Neural cell (in vitro differentiated cells): ENCODE results near the gene H6PD. TPM values are rescaled to one million over a fixed set of nuclear protein-coding genes. Genes with fewer than 3 reads are reported as not detected.

Experiments
- H2AFZ ChIP-seq: fragments of 200-600, 300-800 bp; sonication (generic), shearing (Covaris generic); 2 replicates; pipeline ENCODE4 v1.6.0; 2014; ENCODE audit warnings: low read depth, mild to moderate bottlenecking, antibody characterized with exemption, low read length, moderate library complexity
- H3F3A ChIP-seq: fragments of 200-600 bp; shearing (Covaris generic); 2 replicates; pipeline ENCODE4 v1.6.1; 2016; ENCODE audit warnings: mild to moderate bottlenecking, moderate library complexity, mixed read lengths, antibody characterized with exemption, low read length; ENCODE audit not compliant: insufficient read depth, poor library complexity, severe bottlenecking
- H3K27ac ChIP-seq: fragments of 200-600, 300-800 bp; sonication (generic), shearing (Covaris generic); 2 replicates; pipeline ENCODE4 v1.5.1; 2014; ENCODE audit warnings: mild to moderate bottlenecking, low read length, moderate library complexity
- H3K27me3 ChIP-seq: fragments of 300-800, 200-600 bp; sonication (generic), shearing (Covaris generic); 2 replicates; pipeline ENCODE4 v1.6.0; 2014; ENCODE audit warnings: mild to moderate bottlenecking, low read depth, low read length, moderate library complexity; ENCODE audit not compliant: insufficient read depth
- H3K36me3 ChIP-seq: fragments of 300-800, 200-600 bp; sonication (generic), shearing (Covaris generic); 2 replicates; pipeline ENCODE4 v1.5.1; 2014; ENCODE audit warnings: mild to moderate bottlenecking, antibody characterized with exemption, low read length, moderate library complexity; ENCODE audit not compliant: insufficient read depth
- H3K4me2 ChIP-seq: fragments of 300-800, 200-600 bp; sonication (generic), shearing (Covaris generic); 2 replicates; pipeline ENCODE4 v1.6.0; 2014; ENCODE audit warnings: mild to moderate bottlenecking, low read length
- H3K4me3 ChIP-seq: fragments of 300-800, 200-600 bp; sonication (generic), shearing (Covaris generic); 2 replicates; pipeline ENCODE4 v1.5.1; 2014; ENCODE audit warnings: mild to moderate bottlenecking, low read length, moderate library complexity
- H3K79me2 ChIP-seq: fragments of 200-600 bp; shearing (Covaris generic); replicated peaks from 2 replicates; pipeline ENCODE4 v1.6.0; 2014; ENCODE audit warnings: mild to moderate bottlenecking, low read length, moderate library complexity; ENCODE audit not compliant: insufficient read depth
- H3K9ac ChIP-seq: fragments of 300-800, 200-600 bp; sonication (generic), shearing (Covaris generic); 2 replicates; pipeline ENCODE4 v1.6.1; 2016; ENCODE audit warnings: mild to moderate bottlenecking, low read length, mixed read lengths
- H3K9me2 ChIP-seq: fragments of 200-600 bp; shearing (Covaris generic); 2 replicates; pipeline ENCODE4 v1.6.1; 2016; ENCODE audit warnings: mild to moderate bottlenecking, low read length, mixed read lengths; ENCODE audit not compliant: insufficient read depth
- H3K9me3 ChIP-seq: fragments of 200-600, 300-800 bp; sonication (generic), shearing (Covaris generic); 2 replicates; pipeline ENCODE4 v1.6.1; 2016; ENCODE audit warnings: mild to moderate bottlenecking, mixed run types, low read length, moderate library complexity, mixed read lengths
- H4K20me1 ChIP-seq: fragments of 200-600 bp; shearing (Covaris generic); 2 replicates; pipeline ENCODE4 v1.6.1; 2016; ENCODE audit warnings: mild to moderate bottlenecking, mixed run types; ENCODE audit not compliant: insufficient read depth
- CTCF ChIP-seq: fragments of 450-650 bp; IDR thresholded peaks from 2 replicates; pipeline ENCODE4 v1.5.1; 2014; ENCODE audit warnings: antibody characterized with exemption, mild to moderate bottlenecking, moderate library complexity; ENCODE audit not compliant: poor library complexity, severe bottlenecking
- EP300 ChIP-seq: fragments of 450-650 bp; conservative IDR thresholded peaks from 2 replicates; pipeline ENCODE4 v1.6.1; 2014; ENCODE audit warnings: antibody characterized with exemption, mild to moderate bottlenecking, moderate library complexity; ENCODE audit not compliant: poor library complexity, severe bottlenecking
- EZH2 ChIP-seq: fragments of 200-600, 300-800 bp; shearing (Covaris generic), sonication (generic); IDR thresholded peaks from 2 replicates; pipeline ENCODE4 v1.6.1; 2014; ENCODE audit warnings: antibody characterized with exemption, low read length, borderline replicate concordance, mild to moderate bottlenecking; ENCODE audit not compliant: insufficient read depth, poor library complexity, severe bottlenecking
- MXI1 ChIP-seq: fragments of 450-650 bp; conservative IDR thresholded peaks from 2 replicates; pipeline ENCODE4 v1.6.1; 2014; ENCODE audit warnings: antibody characterized with exemption, mild to moderate bottlenecking; ENCODE audit not compliant: poor library complexity, severe bottlenecking
- POLR2AphosphoS5 ChIP-seq: IDR thresholded peaks from 2 replicates; pipeline ENCODE4 v1.6.1; 2012
- RAD21 ChIP-seq: fragments of 450-650 bp; conservative IDR thresholded peaks from 2 replicates; pipeline ENCODE4 v1.6.1; 2014; ENCODE audit warnings: antibody characterized with exemption, mild to moderate bottlenecking, moderate library complexity
- REST ChIP-seq: IDR thresholded peaks from 2 replicates; pipeline ENCODE4 v1.6.1; 2012; ENCODE audit warnings: borderline replicate concordance
- SMC3 ChIP-seq: fragments of 450-650 bp; conservative IDR thresholded peaks from 2 replicates; pipeline ENCODE4 v1.6.1; 2014; ENCODE audit warnings: antibody characterized with exemption, mild to moderate bottlenecking, moderate library complexity; ENCODE audit not compliant: poor library complexity
- TAF1 ChIP-seq: IDR thresholded peaks from 2 replicates; pipeline ENCODE4 v1.6.1; 2012; ENCODE audit warnings: low read depth
- polyA plus RNA-seq: library from polyadenylated mRNA; depleted of rRNA; stranded (reverse); fragments of >200 nt; gene quantifications from 2 replicates; pipeline ENCODE4 v1.2.3, GENCODE V29; 2014

The H6PD gene
- polyA plus RNA-seq, 1 donor from 2014 or later = 4.6 TPM

- Histone ChIP-seq H3K4me3 (no peak overlapping the region), H3K9me3 (no peaks in the 10 kb centered on the region), H3K27ac (no peak overlapping the region), H2AFZ (no peak overlapping the region), H3K79me2 (no peaks in the 10 kb centered on the region), H3K36me3 (no peaks in the 10 kb centered on the region), H3K9ac (no peak overlapping the region), H4K20me1 (no peaks in the 10 kb centered on the region), H3F3A (no peaks in the 10 kb centered on the region), H3K27me3 (no peaks in the 10 kb centered on the region), H3K9me2 (no peaks in the 10 kb centered on the region), H3K4me2 (no peak overlapping the region)
- TF ChIP-seq MXI1 (no peak), RAD21 (no peak), TAF1 (no peak), EP300 (no peak), POLR2AphosphoS5 (no peak), EZH2 (no peak), SMC3 (no peak), CTCF (no peak), REST (no peak)
These were observed 43.5 kb downstream of the H6PD start for GRCh38 chr1:9278116-9278515.

GRCh38 chr1:9278585-9279153, 44.1 kb downstream of the H6PD start:
- no peak overlapping the region for H2AFZ ChIP-seq
- no peaks in the 10 kb centered on the region for H3K27me3 ChIP-seq
- H4K20me1 ChIP-seq = no peaks in the 10 kb centered on the region
- TF ChIP-seq TAF1 (no peak), EZH2 (no peak), EP300 (no peak), CTCF (no peak), MXI1 (no peak), POLR2AphosphoS5 (no peak), RAD21 (no peak), REST (no peak), SMC3 (no peak)
- H3K4me2 ChIP-seq = no peak overlapping the region
- H3K36me3 ChIP-seq = no peaks in the 10 kb centered on the region
- no peak overlapping the region for H3K4me3 ChIP-seq
- H3K9me2 ChIP-seq = no peaks in the 10 kb centered on the region
- H3F3A ChIP-seq = no peaks in the 10 kb centered on the region
- H3K79me2 ChIP-seq = no peaks in the 10 kb centered on the region
- H3K9ac ChIP-seq = no peak overlapping the region
- no peaks in the 10 kb centered on the region for H3K9me3 ChIP-seq
- H3K27ac ChIP-seq = no peak overlapping the region
